Mammary epithelial cell (primary cell): ENCODE results near the gene MAML3.

Experiments used
- CTCF ChIP-seq, 2 donors: IDR thresholded peaks in 1 of 2; conservative IDR thresholded peaks in 1 of 2; 2 replicates each; pipeline ENCODE4 v1.5.1; 2011 to 2012; ENCODE audit warnings: inconsistent platforms in 2 of 2, low read length in 2 of 2, mild to moderate bottlenecking in 2 of 2, control low read depth in 1 of 2, low read depth in 1 of 2; ENCODE audit not compliant: insufficient read depth in 1 of 2; ENCODE audit errors: extremely low read depth in 1 of 2
- EZH2 ChIP-seq: IDR thresholded peaks from 2 replicates; pipeline ENCODE4 v1.6.1; 2012; ENCODE audit warnings: low read length, inconsistent platforms, borderline replicate concordance

GRCh38 chr4:140174543-140174942, 20.6 kb upstream of the MAML3 start:
- TF ChIP-seq CTCF (conservative IDR thresholded peaks at IDR 0.05 in 1 of 2, IDR thresholded peaks at IDR 0.05 in 1 of 2; ENCODE audit: extremely low read depth in 1 of 2, insufficient read depth in 1 of 2, low read depth in 1 of 2, low read length in 2 of 2), result no peak
- TF ChIP-seq EZH2, result no peak
